ENCODE measurements around the gene PLA2G3.

The PLA2G3 gene

GRCh38 chr22:31085493-31085824 lies 54.8 kb downstream of the PLA2G3 start:
- Mint-ChIP-seq H3K36me3 (ENCODE audit: low read depth) (peaks cover 1% of the 10 kb centered on the region), H3K27me3 (ENCODE audit: low read depth) (no peaks in the 10 kb centered on the region), H3K27ac (no peak overlapping the region), H3K4me1 (ENCODE audit: low read depth) (peaks cover 30% of the 10 kb centered on the region), H3K9me3 (no peaks in the 10 kb centered on the region), H3K4me3 (peak overlapping the region; percentile 79)

- no peaks in the 10 kb centered on the region for H3K27me3 Mint-ChIP-seq (ENCODE audit: low read depth)
- H3K27ac Mint-ChIP-seq: peak overlapping the region; percentile 74
- peaks cover 1% of the 10 kb centered on the region for H3K36me3 Mint-ChIP-seq (ENCODE audit: low read depth)
- H3K4me1 Mint-ChIP-seq (ENCODE audit: low read depth): peaks cover 31% of the 10 kb centered on the region
- H3K4me3 Mint-ChIP-seq: peak overlapping the region; percentile 81
- no peaks in the 10 kb centered on the region for H3K9me3 Mint-ChIP-seq
Observed at GRCh38 chr22:31084811-31085492, 55.4 kb downstream of the PLA2G3 start.

Measured in T-helper 1 cell treated with Interleukin-12 subunit alpha and Interleukin-12 subunit beta and Interleukin-4 antibody, amounts not matched to agents 30 μg/mL and 1 μg/mL, for 36 hours (primary cell).